HepG2 (cell line): ENCODE data around the gene PTAR1. TPM values are rescaled to one million over a fixed set of nuclear protein-coding genes. Genes with fewer than 3 reads are reported as not detected.
A peak's percentile ranks its signal among the peaks of the same experiment; 100 is the strongest.

ENCODE experiments used
- ATF4 ChIP-seq, 2 experiments: fragments of 450-650 bp in 1 of 2; sonication (generic) in 1 of 2; formaldehyde crosslinking; IDR thresholded peaks; 2 replicates each; pipeline versions ENCODE4 v1.5.0 to v1.8.0; 2020 to 2022; ENCODE audit warnings: mild to moderate bottlenecking in 1 of 2, missing genetic modification reagents in 1 of 2
- ELF3 ChIP-seq: IDR thresholded peaks from 2 replicates; pipeline ENCODE4 v1.6.1; 2016; ENCODE audit warnings: missing genetic modification reagents, missing compliant biosample characterization
- HNRNPUL1 ChIP-seq: fragments of 200-400 bp; formaldehyde crosslinking; IDR thresholded peaks from 2 replicates; pipeline ENCODE4 v1.6.1; 2017; ENCODE audit warnings: low read depth, mild to moderate bottlenecking, low read length, moderate library complexity
- HOXA5 ChIP-seq: sonication (generic); formaldehyde crosslinking; IDR thresholded peaks from 2 replicates; pipeline ENCODE4 v1.4.0; 2020; ENCODE audit warnings: missing genetic modification reagents
- MED8 ChIP-seq: sonication (generic); formaldehyde crosslinking; IDR thresholded peaks from 2 replicates; pipeline ENCODE4 v1.8.1; 2023; ENCODE audit warnings: mild to moderate bottlenecking, missing genetic modification reagents; ENCODE audit not compliant: insufficient replicate concordance
- SRSF9 ChIP-seq: fragments of 200-400 bp; formaldehyde crosslinking; IDR thresholded peaks from 2 replicates; pipeline ENCODE4 v1.6.1; 2018; ENCODE audit warnings: borderline replicate concordance, mild to moderate bottlenecking, low read depth, low read length; ENCODE audit not compliant: insufficient read depth, poor library complexity, severe bottlenecking
- TARDBP ChIP-seq: sonication (generic); formaldehyde crosslinking; IDR thresholded peaks from 2 replicates; pipeline ENCODE4 v1.8.0; 2022; ENCODE audit warnings: mild to moderate bottlenecking, missing genetic modification reagents
- ZNF160 ChIP-seq: sonication (generic); formaldehyde crosslinking; IDR thresholded peaks from 2 replicates; pipeline ENCODE4 v1.8.0; 2022; ENCODE audit warnings: mild to moderate bottlenecking, inconsistent platforms, missing genetic modification reagents
- ZNF512B ChIP-seq: sonication (generic); formaldehyde crosslinking; IDR thresholded peaks from 2 replicates; pipeline ENCODE4 v1.5.1; 2020; ENCODE audit warnings: missing genetic modification reagents, mild to moderate bottlenecking, borderline replicate concordance
- ZNF543 ChIP-seq: sonication (generic); formaldehyde crosslinking; IDR thresholded peaks from 2 replicates; pipeline ENCODE4 v1.4.0; 2020; ENCODE audit warnings: mild to moderate bottlenecking, missing genetic modification reagents
- polyA plus RNA-seq, 8 experiments: library from polyadenylated mRNA; depleted of rRNA in 3 of 8; stranded (reverse) in 7 of 8; unstranded in 1 of 8; fragments of >200 nt; fragmentation: Illumina TruSeq in 4 of 8; extraction: Trizol in 4 of 8; gene quantifications; 2 replicates each; pipeline versions ENCODE4 v1.2.1 to v1.2.3, GENCODE V29; 2011 to 2016; ENCODE audit warnings: low read depth in 4 of 8, missing spikeins in 1 of 8, mixed read lengths in 1 of 8; ENCODE audit not compliant: insufficient read depth in 1 of 8
- total RNA-seq, 5 experiments: library from RNA; depleted of rRNA; stranded (reverse); fragments of >200 nt; fragmentation: Illumina TruSeq; extraction: Trizol; gene quantifications; 2 replicates each; pipeline ENCODE4 v1.2.3, GENCODE V29; 2016; ENCODE audit warnings: low read depth in 1 of 5
- TF ChIP-seq, protein P1 (sequence below): IDR thresholded peaks from 2 replicates; pipeline ENCODE4 v1.6.1; 2016; ENCODE audit warnings: low read depth, missing genetic modification reagents, missing compliant biosample characterization
- TF ChIP-seq, protein P2 (sequence below): fragments of 450-650 bp; IDR thresholded peaks from 2 replicates; pipeline ENCODE4 v1.6.1; 2016
- TF ChIP-seq, protein P3 (sequence below): fragments of 450-650 bp; IDR thresholded peaks from 2 replicates; pipeline ENCODE4 v1.6.1; 2017; ENCODE audit warnings: mild to moderate bottlenecking
- TF ChIP-seq, protein P4 (sequence below): IDR thresholded peaks from 2 replicates; pipeline ENCODE4 v1.6.1; 2016; ENCODE audit warnings: missing compliant biosample characterization, missing genetic modification reagents, borderline replicate concordance

The PTAR1 gene
- total and polyA plus RNA-seq, 2 of the 13 experiments (the other 11 are each of a cell fraction or from before 2014, with no cell fraction given) = 26.5 to 42.1 TPM

GRCh38 chr9:69755205-69755604 is 4.6 kb downstream of the PTAR1 start (continued):
- TF ChIP-seq, protein P1, sequence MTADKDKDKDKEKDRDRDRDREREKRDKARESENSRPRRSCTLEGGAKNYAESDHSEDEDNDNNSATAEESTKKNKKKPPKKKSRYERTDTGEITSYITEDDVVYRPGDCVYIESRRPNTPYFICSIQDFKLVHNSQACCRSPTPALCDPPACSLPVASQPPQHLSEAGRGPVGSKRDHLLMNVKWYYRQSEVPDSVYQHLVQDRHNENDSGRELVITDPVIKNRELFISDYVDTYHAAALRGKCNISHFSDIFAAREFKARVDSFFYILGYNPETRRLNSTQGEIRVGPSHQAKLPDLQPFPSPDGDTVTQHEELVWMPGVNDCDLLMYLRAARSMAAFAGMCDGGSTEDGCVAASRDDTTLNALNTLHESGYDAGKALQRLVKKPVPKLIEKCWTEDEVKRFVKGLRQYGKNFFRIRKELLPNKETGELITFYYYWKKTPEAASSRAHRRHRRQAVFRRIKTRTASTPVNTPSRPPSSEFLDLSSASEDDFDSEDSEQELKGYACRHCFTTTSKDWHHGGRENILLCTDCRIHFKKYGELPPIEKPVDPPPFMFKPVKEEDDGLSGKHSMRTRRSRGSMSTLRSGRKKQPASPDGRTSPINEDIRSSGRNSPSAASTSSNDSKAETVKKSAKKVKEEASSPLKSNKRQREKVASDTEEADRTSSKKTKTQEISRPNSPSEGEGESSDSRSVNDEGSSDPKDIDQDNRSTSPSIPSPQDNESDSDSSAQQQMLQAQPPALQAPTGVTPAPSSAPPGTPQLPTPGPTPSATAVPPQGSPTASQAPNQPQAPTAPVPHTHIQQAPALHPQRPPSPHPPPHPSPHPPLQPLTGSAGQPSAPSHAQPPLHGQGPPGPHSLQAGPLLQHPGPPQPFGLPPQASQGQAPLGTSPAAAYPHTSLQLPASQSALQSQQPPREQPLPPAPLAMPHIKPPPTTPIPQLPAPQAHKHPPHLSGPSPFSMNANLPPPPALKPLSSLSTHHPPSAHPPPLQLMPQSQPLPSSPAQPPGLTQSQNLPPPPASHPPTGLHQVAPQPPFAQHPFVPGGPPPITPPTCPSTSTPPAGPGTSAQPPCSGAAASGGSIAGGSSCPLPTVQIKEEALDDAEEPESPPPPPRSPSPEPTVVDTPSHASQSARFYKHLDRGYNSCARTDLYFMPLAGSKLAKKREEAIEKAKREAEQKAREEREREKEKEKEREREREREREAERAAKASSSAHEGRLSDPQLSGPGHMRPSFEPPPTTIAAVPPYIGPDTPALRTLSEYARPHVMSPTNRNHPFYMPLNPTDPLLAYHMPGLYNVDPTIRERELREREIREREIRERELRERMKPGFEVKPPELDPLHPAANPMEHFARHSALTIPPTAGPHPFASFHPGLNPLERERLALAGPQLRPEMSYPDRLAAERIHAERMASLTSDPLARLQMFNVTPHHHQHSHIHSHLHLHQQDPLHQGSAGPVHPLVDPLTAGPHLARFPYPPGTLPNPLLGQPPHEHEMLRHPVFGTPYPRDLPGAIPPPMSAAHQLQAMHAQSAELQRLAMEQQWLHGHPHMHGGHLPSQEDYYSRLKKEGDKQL = no peak
- TF ChIP-seq HOXA5 (CRISPR knock-in tag) = no peak
- TF ChIP-seq ZNF512B = no peak
- no peak for TF ChIP-seq HNRNPUL1
- TF ChIP-seq ELF3 (CRISPR knock-in tag) = 0 out of 2 replicates have a peak, but pooled peaks have one; percentile 14
- TF ChIP-seq, protein P2, sequence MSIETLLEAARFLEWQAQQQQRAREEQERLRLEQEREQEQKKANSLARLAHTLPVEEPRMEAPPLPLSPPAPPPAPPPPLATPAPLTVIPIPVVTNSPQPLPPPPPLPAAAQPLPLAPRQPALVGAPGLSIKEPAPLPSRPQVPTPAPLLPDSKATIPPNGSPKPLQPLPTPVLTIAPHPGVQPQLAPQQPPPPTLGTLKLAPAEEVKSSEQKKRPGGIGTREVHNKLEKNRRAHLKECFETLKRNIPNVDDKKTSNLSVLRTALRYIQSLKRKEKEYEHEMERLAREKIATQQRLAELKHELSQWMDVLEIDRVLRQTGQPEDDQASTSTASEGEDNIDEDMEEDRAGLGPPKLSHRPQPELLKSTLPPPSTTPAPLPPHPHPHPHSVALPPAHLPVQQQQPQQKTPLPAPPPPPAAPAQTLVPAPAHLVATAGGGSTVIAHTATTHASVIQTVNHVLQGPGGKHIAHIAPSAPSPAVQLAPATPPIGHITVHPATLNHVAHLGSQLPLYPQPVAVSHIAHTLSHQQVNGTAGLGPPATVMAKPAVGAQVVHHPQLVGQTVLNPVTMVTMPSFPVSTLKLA = no peak
- TF ChIP-seq, protein P3, sequence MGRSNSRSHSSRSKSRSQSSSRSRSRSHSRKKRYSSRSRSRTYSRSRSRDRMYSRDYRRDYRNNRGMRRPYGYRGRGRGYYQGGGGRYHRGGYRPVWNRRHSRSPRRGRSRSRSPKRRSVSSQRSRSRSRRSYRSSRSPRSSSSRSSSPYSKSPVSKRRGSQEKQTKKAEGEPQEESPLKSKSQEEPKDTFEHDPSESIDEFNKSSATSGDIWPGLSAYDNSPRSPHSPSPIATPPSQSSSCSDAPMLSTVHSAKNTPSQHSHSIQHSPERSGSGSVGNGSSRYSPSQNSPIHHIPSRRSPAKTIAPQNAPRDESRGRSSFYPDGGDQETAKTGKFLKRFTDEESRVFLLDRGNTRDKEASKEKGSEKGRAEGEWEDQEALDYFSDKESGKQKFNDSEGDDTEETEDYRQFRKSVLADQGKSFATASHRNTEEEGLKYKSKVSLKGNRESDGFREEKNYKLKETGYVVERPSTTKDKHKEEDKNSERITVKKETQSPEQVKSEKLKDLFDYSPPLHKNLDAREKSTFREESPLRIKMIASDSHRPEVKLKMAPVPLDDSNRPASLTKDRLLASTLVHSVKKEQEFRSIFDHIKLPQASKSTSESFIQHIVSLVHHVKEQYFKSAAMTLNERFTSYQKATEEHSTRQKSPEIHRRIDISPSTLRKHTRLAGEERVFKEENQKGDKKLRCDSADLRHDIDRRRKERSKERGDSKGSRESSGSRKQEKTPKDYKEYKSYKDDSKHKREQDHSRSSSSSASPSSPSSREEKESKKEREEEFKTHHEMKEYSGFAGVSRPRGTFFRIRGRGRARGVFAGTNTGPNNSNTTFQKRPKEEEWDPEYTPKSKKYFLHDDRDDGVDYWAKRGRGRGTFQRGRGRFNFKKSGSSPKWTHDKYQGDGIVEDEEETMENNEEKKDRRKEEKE = no peak
- no peak for TF ChIP-seq TARDBP (CRISPR knock-in tag)
- TF ChIP-seq SRSF9 = no peak
- TF ChIP-seq ZNF543 (CRISPR knock-in tag) = no peak
- TF ChIP-seq ATF4 (CRISPR knock-in tag; IDR thresholded peaks at IDR 0.05) = peak in 1 of 2 experiments; percentile 71; a peak in 2 of 4 replicates
- TF ChIP-seq MED8 (CRISPR knock-in tag) = no peak
- no peak for TF ChIP-seq ZNF160
- TF ChIP-seq, protein P4, sequence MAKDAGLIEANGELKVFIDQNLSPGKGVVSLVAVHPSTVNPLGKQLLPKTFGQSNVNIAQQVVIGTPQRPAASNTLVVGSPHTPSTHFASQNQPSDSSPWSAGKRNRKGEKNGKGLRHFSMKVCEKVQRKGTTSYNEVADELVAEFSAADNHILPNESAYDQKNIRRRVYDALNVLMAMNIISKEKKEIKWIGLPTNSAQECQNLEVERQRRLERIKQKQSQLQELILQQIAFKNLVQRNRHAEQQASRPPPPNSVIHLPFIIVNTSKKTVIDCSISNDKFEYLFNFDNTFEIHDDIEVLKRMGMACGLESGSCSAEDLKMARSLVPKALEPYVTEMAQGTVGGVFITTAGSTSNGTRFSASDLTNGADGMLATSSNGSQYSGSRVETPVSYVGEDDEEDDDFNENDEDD (CRISPR knock-in tag) = no peak
